ENCODE data around the gene FBXL14. TPM values are rescaled to one million over a fixed set of nuclear protein-coding genes. Genes with fewer than 3 reads are reported as not detected.

Gene FBXL14
- polyA plus RNA-seq, 2 of the 4 experiments (the other 2 are of a cell fraction): 6.7 to 7.1 TPM

DNA sequence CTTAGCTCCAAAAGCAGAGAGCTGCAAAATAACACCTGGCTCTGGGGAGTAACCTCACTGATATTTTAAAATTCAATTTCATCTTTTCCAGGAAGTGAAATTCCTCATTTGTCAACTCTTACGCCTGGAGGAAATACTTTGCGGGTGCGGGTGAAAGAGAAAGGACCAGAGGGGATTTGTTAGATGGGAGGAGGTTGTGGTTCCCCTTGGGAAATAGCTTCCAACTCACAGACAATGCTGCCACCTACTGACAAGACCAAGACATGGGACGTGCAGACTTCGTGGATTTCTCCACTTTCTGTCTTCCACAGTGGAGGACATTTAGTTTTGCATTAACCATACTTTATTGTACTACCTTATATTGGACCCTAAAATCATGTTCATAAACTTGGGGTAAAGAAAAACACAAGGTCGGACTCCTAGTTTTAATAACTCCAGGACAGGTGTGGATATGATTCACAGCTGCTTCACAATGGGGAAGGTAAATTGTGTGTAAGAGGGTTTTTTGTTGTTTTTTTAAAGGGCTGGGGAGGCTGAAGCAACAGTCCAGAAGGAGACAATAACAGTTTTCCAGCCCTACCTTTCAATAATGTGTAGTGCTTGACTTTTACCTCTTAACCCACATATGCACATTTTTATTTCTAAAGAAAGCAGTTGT lies 10.8 kb downstream of the FBXL14 start (continued):
- TF ChIP-seq, protein P1, sequence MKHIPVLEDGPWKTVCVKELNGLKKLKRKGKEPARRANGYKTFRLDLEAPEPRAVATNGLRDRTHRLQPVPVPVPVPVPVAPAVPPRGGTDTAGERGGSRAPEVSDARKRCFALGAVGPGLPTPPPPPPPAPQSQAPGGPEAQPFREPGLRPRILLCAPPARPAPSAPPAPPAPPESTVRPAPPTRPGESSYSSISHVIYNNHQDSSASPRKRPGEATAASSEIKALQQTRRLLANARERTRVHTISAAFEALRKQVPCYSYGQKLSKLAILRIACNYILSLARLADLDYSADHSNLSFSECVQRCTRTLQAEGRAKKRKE (CRISPR knock-in tag; IDR thresholded peaks at IDR 0.05; ENCODE audit: low read depth): no peak

GRCh38 chr12:1582709-1583050 lies 11.7 kb downstream of the FBXL14 start:
- no peak for TF ChIP-seq JUN (IDR thresholded peaks at IDR 0.05)
- no peak for TF ChIP-seq ZSCAN20 (CRISPR knock-in tag; IDR thresholded peaks at IDR 0.05)
- TF ChIP-seq, protein P1 (CRISPR knock-in tag; IDR thresholded peaks at IDR 0.05; ENCODE audit: low read depth): no peak
- TF ChIP-seq HMGXB4 (CRISPR knock-in tag; IDR thresholded peaks at IDR 0.05; ENCODE audit: borderline replicate concordance): no peak
- TF ChIP-seq MAZ (IDR thresholded peaks at IDR 0.05; ENCODE audit: borderline replicate concordance, low read depth, low read length): no peak
- no peak for TF ChIP-seq EHF (CRISPR knock-in tag; IDR thresholded peaks at IDR 0.05)
- no peak for TF ChIP-seq MAFK (IDR thresholded peaks at IDR 0.05; ENCODE audit: partially characterized antibody)
- no peak for TF ChIP-seq FOXS1 (CRISPR knock-in tag; IDR thresholded peaks at IDR 0.05)
- no peak for TF ChIP-seq EHMT2 (IDR thresholded peaks at IDR 0.05; ENCODE audit: low read depth)
- TF ChIP-seq FOSL2 (IDR thresholded peaks at IDR 0.05): no peak
- no peak for TF ChIP-seq FOSL2 (CRISPR knock-in tag; IDR thresholded peaks at IDR 0.05)
- TF ChIP-seq NR3C1 (IDR thresholded peaks at IDR 0.05): no peak
- TF ChIP-seq RAD21 (conservative IDR thresholded peaks at IDR 0.05 in 1 of 2, IDR thresholded peaks at IDR 0.05 in 1 of 2): no peak
- POLR2A ChIA-PET: interaction anchor here (1.0 to 1.5 kb wide), 2 partner anchors 464 to 592 kb away, joined by 5 to 12 read pairs; no protein-coding TSS in a partner anchor
- DNase-seq (ENCODE audit: low read depth in 1 of 2, low spot score in 1 of 2): no peak
- Histone ChIP-seq H3K4me3 (no peak overlapping the region), H3K4me2 (no peak overlapping the region), H3K27ac (no peak overlapping the region), H3K9me3 (no peaks in the 10 kb centered on the region), H3K4me1 (0 out of 3 replicates have a peak, but pooled peaks cover 2% of the 10 kb centered on the region)
- WGBS (ENCODE audit: missing lambda C conversion rate): 93% methylated on average over 4 of the region's 4 CpGs
- ATAC-seq: no peak
- CTCF ChIA-PET: interaction anchor here (0.6 to 12.2 kb wide), 51 partner anchors 8 to 1186 kb away, joined by 3 to 198 read pairs (median 4); partner anchors contain the start of gene RAD52
- no peak for FAIRE-seq

- DNase-seq (ENCODE audit: low read depth in 1 of 2, low spot score in 1 of 2) (no peak), ATAC-seq (no peak), FAIRE-seq (no peak)
- H3K9me3 ChIP-seq: no peaks in the 10 kb centered on the region
- ChIA-PET POLR2A (no interaction called here), CTCF (interaction anchor here (0.6 to 12.2 kb wide), 19 partner anchors 8 to 1012 kb away, joined by 3 to 198 read pairs (median 4); no protein-coding TSS in a partner anchor)
- no peak overlapping the region for H3K27ac ChIP-seq
- H3K4me2 ChIP-seq: no peak overlapping the region
- 0 out of 3 replicates have a peak, but pooled peaks cover 2% of the 10 kb centered on the region for H3K4me1 ChIP-seq
- TF ChIP-seq, protein P2, sequence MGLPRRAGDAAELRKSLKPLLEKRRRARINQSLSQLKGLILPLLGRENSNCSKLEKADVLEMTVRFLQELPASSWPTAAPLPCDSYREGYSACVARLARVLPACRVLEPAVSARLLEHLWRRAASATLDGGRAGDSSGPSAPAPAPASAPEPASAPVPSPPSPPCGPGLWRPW (IDR thresholded peaks at IDR 0.05): no peak
- TF ChIP-seq NR3C1 (IDR thresholded peaks at IDR 0.05): no peak
- no peak for TF ChIP-seq MYC (IDR thresholded peaks at IDR 0.05; ENCODE audit: borderline replicate concordance, low read length)
- TF ChIP-seq RNF2 (IDR thresholded peaks at IDR 0.05; ENCODE audit: borderline replicate concordance, low read depth): no peak
- TF ChIP-seq, protein P3, sequence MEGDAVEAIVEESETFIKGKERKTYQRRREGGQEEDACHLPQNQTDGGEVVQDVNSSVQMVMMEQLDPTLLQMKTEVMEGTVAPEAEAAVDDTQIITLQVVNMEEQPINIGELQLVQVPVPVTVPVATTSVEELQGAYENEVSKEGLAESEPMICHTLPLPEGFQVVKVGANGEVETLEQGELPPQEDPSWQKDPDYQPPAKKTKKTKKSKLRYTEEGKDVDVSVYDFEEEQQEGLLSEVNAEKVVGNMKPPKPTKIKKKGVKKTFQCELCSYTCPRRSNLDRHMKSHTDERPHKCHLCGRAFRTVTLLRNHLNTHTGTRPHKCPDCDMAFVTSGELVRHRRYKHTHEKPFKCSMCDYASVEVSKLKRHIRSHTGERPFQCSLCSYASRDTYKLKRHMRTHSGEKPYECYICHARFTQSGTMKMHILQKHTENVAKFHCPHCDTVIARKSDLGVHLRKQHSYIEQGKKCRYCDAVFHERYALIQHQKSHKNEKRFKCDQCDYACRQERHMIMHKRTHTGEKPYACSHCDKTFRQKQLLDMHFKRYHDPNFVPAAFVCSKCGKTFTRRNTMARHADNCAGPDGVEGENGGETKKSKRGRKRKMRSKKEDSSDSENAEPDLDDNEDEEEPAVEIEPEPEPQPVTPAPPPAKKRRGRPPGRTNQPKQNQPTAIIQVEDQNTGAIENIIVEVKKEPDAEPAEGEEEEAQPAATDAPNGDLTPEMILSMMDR (IDR thresholded peaks at IDR 0.05): no peak
- no peak for TF ChIP-seq CBX8 (IDR thresholded peaks at IDR 0.05)
- no peak for TF ChIP-seq HOXB5 (CRISPR knock-in tag; IDR thresholded peaks at IDR 0.05)
- no peak for TF ChIP-seq ZFP36 (IDR thresholded peaks at IDR 0.05; ENCODE audit: borderline replicate concordance, partially characterized antibody)
- no peak for TF ChIP-seq RAD21 (conservative IDR thresholded peaks at IDR 0.05 in 1 of 2, IDR thresholded peaks at IDR 0.05 in 1 of 2)
- TF ChIP-seq, protein P1 (CRISPR knock-in tag; IDR thresholded peaks at IDR 0.05; ENCODE audit: low read depth): no peak
- TF ChIP-seq MAFK (IDR thresholded peaks at IDR 0.05; ENCODE audit: partially characterized antibody): no peak
- TF ChIP-seq EHMT2 (IDR thresholded peaks at IDR 0.05; ENCODE audit: low read depth): no peak
- no peak for TF ChIP-seq SMC3 (IDR thresholded peaks at IDR 0.05)
- no peak for TF ChIP-seq HMGXB4 (CRISPR knock-in tag; IDR thresholded peaks at IDR 0.05; ENCODE audit: borderline replicate concordance)
- no peak for TF ChIP-seq EHF (CRISPR knock-in tag; IDR thresholded peaks at IDR 0.05)
- no peak overlapping the region for H3K4me3 ChIP-seq
- 83% methylated on average over 11 of the region's 11 CpGs for WGBS (ENCODE audit: missing lambda C conversion rate)
Observed at GRCh38 chr12:1581973-1582708, 12.2 kb downstream of the FBXL14 start.
